Endothelial cell (in vitro differentiated cells): ENCODE results near the gene OR3A2. TPM values are rescaled to one million over a fixed set of nuclear protein-coding genes. Genes with fewer than 3 reads are reported as not detected.
"Not testable (repeated sequence)": the region's sequence is repeated elsewhere in the genome, so short reads cannot be mapped to it uniquely, and the experiment has no call there.

Source experiments
- DNase-seq: peaks from one replicate; pipeline ENCODE4 v3.0.0; 2021; ENCODE audit warnings: low spot score
- H3K27ac Mint-ChIP-seq: one replicate; pipeline ENCODE4 v1.8.0; 2021; ENCODE audit warnings: mixed read lengths, inconsistent platforms; ENCODE audit not compliant: unreplicated experiment
- H3K27me3 Mint-ChIP-seq: one replicate; pipeline ENCODE4 v1.8.0; 2021; ENCODE audit warnings: mild to moderate bottlenecking, moderate library complexity, mixed read lengths, inconsistent platforms; ENCODE audit not compliant: unreplicated experiment
- H3K36me3 Mint-ChIP-seq: one replicate; pipeline ENCODE4 v1.8.0; 2021; ENCODE audit warnings: mild to moderate bottlenecking, low read depth, mixed read lengths, inconsistent platforms; ENCODE audit not compliant: unreplicated experiment
- H3K4me1 Mint-ChIP-seq: one replicate; pipeline ENCODE4 v1.8.0; 2021; ENCODE audit warnings: mild to moderate bottlenecking, mixed read lengths, inconsistent platforms; ENCODE audit not compliant: unreplicated experiment
- H3K4me3 Mint-ChIP-seq: one replicate; pipeline ENCODE4 v1.8.0; 2021; ENCODE audit warnings: mild to moderate bottlenecking, mixed read lengths, inconsistent platforms; ENCODE audit not compliant: unreplicated experiment
- H3K9me3 Mint-ChIP-seq: one replicate; pipeline ENCODE4 v1.8.0; 2021; ENCODE audit warnings: mixed read lengths, inconsistent platforms; ENCODE audit not compliant: unreplicated experiment
- CTCF ChIP-seq: fragments of 200-600 bp; sonication (generic); IDR thresholded peaks from one replicate; pipeline ENCODE4 v1.5.0; 2021; ENCODE audit warnings: antibody characterized with exemption; ENCODE audit not compliant: unreplicated experiment
- total RNA-seq: library from RNA; stranded (reverse); fragmentation: NEBNext Ultra II Directional; extraction: Animal tissue kit (Norgen Biotek cat#: 25700); gene quantifications from one replicate; pipeline ENCODE4 v1.2.1, GENCODE V29; 2021; ENCODE audit not compliant: unreplicated experiment

The OR3A2 gene
- total RNA-seq, 1 donor from 2014 or later = not detected

GRCh38 chr17:3318336-3318735, 67.8 kb downstream of the OR3A2 start:
- no peak for DNase-seq
- Mint-ChIP-seq H3K4me3 (no peak overlapping the region), H3K36me3 (no peaks in the 10 kb centered on the region), H3K4me1 (no peaks in the 10 kb centered on the region), H3K9me3 (no peaks in the 10 kb centered on the region), H3K27me3 (peaks cover 2% of the 10 kb centered on the region), H3K27ac (no peak overlapping the region)
- no peak for TF ChIP-seq CTCF

- no peak overlapping the region for H3K4me3 Mint-ChIP-seq
- H3K27ac Mint-ChIP-seq = no peak overlapping the region
- no peaks in the 10 kb centered on the region for H3K9me3 Mint-ChIP-seq
- H3K27me3 Mint-ChIP-seq = no peaks in the 10 kb centered on the region
- no peak for DNase-seq
- no peak for TF ChIP-seq CTCF
- no peaks in the 10 kb centered on the region for H3K4me1 Mint-ChIP-seq
- no peaks in the 10 kb centered on the region for H3K36me3 Mint-ChIP-seq
Observed at GRCh38 chr17:3316836-3317235, 69.3 kb downstream of the OR3A2 start.

GRCh38 chr17:3308603-3309002, 77.5 kb downstream of the OR3A2 start:
- peak; percentile 29 for TF ChIP-seq CTCF
- no peak for DNase-seq
- no peaks in the 10 kb centered on the region for H3K9me3 Mint-ChIP-seq
- no peak overlapping the region for H3K4me3 Mint-ChIP-seq
- H3K27me3 Mint-ChIP-seq = peaks cover 2% of the 10 kb centered on the region
- H3K4me1 Mint-ChIP-seq = no peaks in the 10 kb centered on the region
- no peak overlapping the region for H3K27ac Mint-ChIP-seq
- H3K36me3 Mint-ChIP-seq = no peaks in the 10 kb centered on the region

GRCh38 chr17:3298260-3298659, 87.8 kb downstream of the OR3A2 start, which contains the start of gene OR3A1:
OR3A1 (minus strand) TSS chr17:3298360; CDS start chr17:3292582, 5,778 bp downstream.
- Mint-ChIP-seq H3K4me3 (no peak within 1 kb of the TSS), H3K27ac (no peak within 1 kb of the TSS), H3K9me3 (no peaks in the 10 kb centered on the region), H3K36me3 (no peaks in the 10 kb centered on the region), H3K27me3 (peaks cover 4% of the 10 kb centered on the region), H3K4me1 (no peaks in the 10 kb centered on the region)
- DNase-seq = no peak
- no peak for TF ChIP-seq CTCF

- H3K4me1 Mint-ChIP-seq = no peaks in the 10 kb centered on the region
- no peak overlapping the region for H3K4me3 Mint-ChIP-seq
- H3K9me3 Mint-ChIP-seq = no peaks in the 10 kb centered on the region
- no peak overlapping the region for H3K27ac Mint-ChIP-seq
- no peak for DNase-seq
- peaks cover 4% of the 10 kb centered on the region for H3K27me3 Mint-ChIP-seq
- H3K36me3 Mint-ChIP-seq = no peaks in the 10 kb centered on the region
- no peak for TF ChIP-seq CTCF
Observed at GRCh38 chr17:3295632-3296031, 90.5 kb downstream of the OR3A2 start.

- not testable (repeated sequence) for H3K36me3 Mint-ChIP-seq, H3K9me3 Mint-ChIP-seq, H3K27ac Mint-ChIP-seq, H3K4me3 Mint-ChIP-seq, DNase-seq, H3K27me3 Mint-ChIP-seq, H3K4me1 Mint-ChIP-seq
Observed at GRCh38 chr17:3293548-3293947, 92.6 kb downstream of the OR3A2 start.
